Measurements from ENCODE around the gene FMNL3.
A peak's percentile ranks its signal among the peaks of the same experiment; 100 is the strongest.

Gene FMNL3

GRCh38 chr12:49707128-49707811 is at the start of gene FMNL3:
TSS of gene FMNL3 (minus strand) at chr12:49707405. CDS start at chr12:49707180, 225 bp downstream.
- TF ChIP-seq CTCF (IDR thresholded peaks at IDR 0.05; ENCODE audit: insufficient read depth, low read depth, low read length, missing control alignments), result peak; percentile 76
- H3K4me3 ChIP-seq (ENCODE audit: low read length), result peak within 1 kb of the TSS; percentile 43
- DNase-seq (ENCODE audit: low read depth), result peak; percentile 95

GRCh38 chr12:49750996-49751393 is 43.8 kb upstream of the FMNL3 start:
- no peak overlapping the region for H3K4me3 ChIP-seq (ENCODE audit: low read length)
- DNase-seq (ENCODE audit: low read depth), result no peak
- no peak for TF ChIP-seq CTCF (IDR thresholded peaks at IDR 0.05; ENCODE audit: insufficient read depth, low read depth, low read length, missing control alignments)

- no peak overlapping the region for H3K4me3 ChIP-seq (ENCODE audit: low read length)
- peak; percentile 94 for DNase-seq (ENCODE audit: low read depth)
- peak; percentile 35 for TF ChIP-seq CTCF (IDR thresholded peaks at IDR 0.05; ENCODE audit: insufficient read depth, low read depth, low read length, missing control alignments)
These were observed 43.1 kb upstream of the FMNL3 start for GRCh38 chr12:49750027-49750995.

- DNase-seq (ENCODE audit: low read depth), result no peak
- no peak overlapping the region for H3K4me3 ChIP-seq (ENCODE audit: low read length)
- no peak for TF ChIP-seq CTCF (IDR thresholded peaks at IDR 0.05; ENCODE audit: insufficient read depth, low read depth, low read length, missing control alignments)
These were observed 41.6 kb upstream of the FMNL3 start for GRCh38 chr12:49748800-49749199.

GRCh38 chr12:49748306-49748705 is 41.1 kb upstream of the FMNL3 start:
- peak; percentile 20 for DNase-seq (ENCODE audit: low read depth)
- no peak overlapping the region for H3K4me3 ChIP-seq (ENCODE audit: low read length)
- no peak for TF ChIP-seq CTCF (IDR thresholded peaks at IDR 0.05; ENCODE audit: insufficient read depth, low read depth, low read length, missing control alignments)

GRCh38 chr12:49744363-49744885 is 37.2 kb upstream of the FMNL3 start:
- no peak for TF ChIP-seq CTCF (IDR thresholded peaks at IDR 0.05; ENCODE audit: insufficient read depth, low read depth, low read length, missing control alignments)
- no peak overlapping the region for H3K4me3 ChIP-seq (ENCODE audit: low read length)
- DNase-seq (ENCODE audit: low read depth), result no peak

All from epithelial cell of esophagus (primary cell).